HG03060 (cell line): ENCODE results near the gene CD5L.

Experiments used
- ATAC-seq: cut with Tn5 transposase; IDR thresholded peaks from one replicate; pipeline ENCODE4 v1.9.1; 2021; ENCODE audit warnings: low read depth, moderate number of reproducible peaks; ENCODE audit not compliant: unreplicated experiment

The CD5L gene

GRCh38 chr1:157841708-157842107 is at the start of gene CD5L:
Gene CD5L, minus strand, starts transcription at chr1:157841808. Its CDS starts 107 bp downstream, at chr1:157841701.
- ATAC-seq, result no peak

- ATAC-seq, result no peak
Observed at GRCh38 chr1:157882580-157882979, 41.0 kb upstream of the CD5L start.

- ATAC-seq, result no peak
Observed at GRCh38 chr1:157880621-157881020, 39.0 kb upstream of the CD5L start.

- ATAC-seq, result no peak
Observed at GRCh38 chr1:157878059-157878458, 36.5 kb upstream of the CD5L start.

GRCh38 chr1:157870490-157870889 is 28.9 kb upstream of the CD5L start:
- ATAC-seq, result no peak

- no peak for ATAC-seq
Observed at GRCh38 chr1:157868654-157869053, 27.0 kb upstream of the CD5L start.

GRCh38 chr1:157862114-157863070 is 20.8 kb upstream of the CD5L start:
- ATAC-seq, result no peak

GRCh38 chr1:157856538-157856937 is 14.9 kb upstream of the CD5L start:
- peak; percentile 56 for ATAC-seq

- ATAC-seq, result no peak
Observed at GRCh38 chr1:157852476-157852875, 10.9 kb upstream of the CD5L start.

- peak; percentile 65 for ATAC-seq
Observed at GRCh38 chr1:157849229-157849875, 7.7 kb upstream of the CD5L start.

GRCh38 chr1:157844089-157844830 is 2.7 kb upstream of the CD5L start:
- ATAC-seq, result no peak

- no peak for ATAC-seq
Observed at GRCh38 chr1:157842939-157843338, 1.3 kb upstream of the CD5L start.

GRCh38 chr1:157838966-157839365 is 2.6 kb downstream of the CD5L start:
- no peak for ATAC-seq

- ATAC-seq, result no peak
Observed at GRCh38 chr1:157834430-157834829, 7.2 kb downstream of the CD5L start.

GRCh38 chr1:157833145-157833544 is 8.5 kb downstream of the CD5L start:
- no peak for ATAC-seq

- no peak for ATAC-seq
Observed at GRCh38 chr1:157831968-157832626, 9.5 kb downstream of the CD5L start.

GRCh38 chr1:157830887-157831286 is 10.7 kb downstream of the CD5L start:
- no peak for ATAC-seq

- ATAC-seq, result no peak
Observed at GRCh38 chr1:157829711-157830110, 11.9 kb downstream of the CD5L start.

GRCh38 chr1:157829210-157829609 is 12.4 kb downstream of the CD5L start:
- ATAC-seq, result no peak

GRCh38 chr1:157820299-157820698 is 21.3 kb downstream of the CD5L start:
- no peak for ATAC-seq
